Measurements from ENCODE around the gene WDR38.

Gene WDR38

GRCh38 chr9:124852829-124853531 lies at the start of gene WDR38:
Gene WDR38 (plus strand): TSS chr9:124853460. CDS start chr9:124853532, 72 bp downstream.
- peak; percentile 86 for DNase-seq

DNA sequence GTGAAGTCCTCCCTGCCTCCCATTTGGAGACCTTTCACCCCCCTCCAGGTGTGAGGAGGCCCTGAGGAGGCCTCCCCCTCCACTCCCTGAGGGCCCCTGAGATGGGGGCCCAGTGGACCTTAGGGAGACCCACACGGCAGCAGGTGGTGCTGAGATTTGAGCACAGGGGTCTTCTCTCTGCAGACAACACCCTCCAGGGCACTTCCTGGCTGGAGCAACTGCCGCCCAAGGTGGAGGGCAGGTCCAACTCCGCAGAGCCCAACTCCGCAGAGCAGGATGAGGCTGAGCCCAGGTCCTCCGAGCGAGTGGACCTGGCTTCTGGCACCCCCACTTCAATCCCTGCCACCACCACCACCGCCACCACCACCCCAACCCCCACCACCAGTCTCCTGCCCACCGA lies 49.3 kb upstream of the WDR38 start:
- DNase-seq: no peak

DNA sequence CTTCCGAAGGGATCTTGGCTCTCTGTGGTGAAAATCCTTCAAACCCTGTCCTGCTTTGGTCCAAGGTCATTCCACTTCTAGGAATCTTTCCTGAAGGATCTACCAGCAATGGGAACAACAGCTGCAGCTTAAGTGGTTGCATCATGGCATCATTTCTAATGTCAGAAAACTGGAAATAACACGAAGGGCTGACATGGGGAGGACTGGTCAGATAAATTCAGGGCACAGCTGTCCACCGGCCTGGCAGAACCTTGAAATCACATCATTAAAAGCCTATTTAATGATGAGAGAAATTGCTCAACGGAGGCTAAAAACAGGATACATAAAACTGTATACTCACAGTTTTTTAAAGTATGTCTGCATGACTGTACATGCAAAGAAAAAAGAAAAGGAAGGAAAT lies 48.1 kb upstream of the WDR38 start:
- no peak for DNase-seq

- DNase-seq: no peak
These were observed 44.9 kb upstream of the WDR38 start for GRCh38 chr9:124808246-124808956.

DNA sequence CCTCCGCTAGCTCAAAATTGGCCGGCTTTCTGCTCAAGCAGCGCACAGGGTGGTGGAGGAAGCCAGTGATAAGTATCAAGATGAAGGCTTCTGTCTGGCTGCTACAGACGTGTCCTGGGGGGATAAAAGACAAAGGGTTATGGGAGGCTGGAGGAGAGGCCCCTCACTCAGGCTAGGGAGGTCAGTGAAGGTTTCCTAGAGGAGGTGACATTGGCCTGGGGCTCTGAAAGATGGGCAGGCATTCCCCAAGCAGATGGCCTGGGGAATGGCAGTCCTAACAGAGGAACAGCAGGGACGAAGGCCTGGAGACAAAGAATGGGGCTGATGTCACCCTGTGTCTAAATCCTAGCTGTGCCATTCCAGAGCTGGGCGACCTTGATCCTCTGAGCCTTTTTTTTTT lies 44.0 kb upstream of the WDR38 start:
- no peak for DNase-seq

GRCh38 chr9:124809741-124810500 lies 43.3 kb upstream of the WDR38 start:
- no peak for DNase-seq

DNA sequence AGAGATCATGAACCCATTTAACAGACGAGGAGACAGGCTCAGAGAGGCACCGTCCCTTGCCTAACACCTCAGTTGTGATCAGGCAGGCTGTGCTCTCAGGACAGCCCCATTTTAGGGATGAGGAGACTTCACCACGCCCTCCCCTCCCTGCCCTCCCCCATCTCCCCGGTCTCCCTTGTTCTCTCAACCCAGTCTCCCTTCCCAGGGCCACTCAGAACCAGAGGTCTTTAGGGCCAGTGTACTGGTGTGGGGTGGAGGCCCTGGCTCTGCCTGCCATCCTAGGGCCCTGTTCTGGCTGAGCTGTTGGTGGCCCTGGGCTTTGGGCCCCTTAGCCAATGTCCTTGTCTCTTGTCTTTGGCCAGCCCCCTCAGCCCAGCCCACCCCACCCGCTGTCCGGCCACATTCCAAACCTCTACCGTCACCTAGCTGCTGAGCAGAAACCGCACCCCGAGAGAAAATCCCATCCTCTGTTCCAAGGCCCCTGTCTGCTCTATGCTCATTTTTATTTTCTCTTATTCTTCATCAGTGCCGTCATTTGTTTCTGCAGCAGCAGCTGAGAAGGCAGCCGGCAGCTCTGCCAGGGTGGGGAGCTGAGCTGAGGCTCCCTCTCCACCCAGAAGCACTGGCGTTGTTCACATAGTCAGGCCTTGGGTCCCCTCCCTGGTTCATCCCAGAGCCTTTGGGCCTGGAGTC lies 42.5 kb upstream of the WDR38 start:
- DNase-seq: no peak

GRCh38 chr9:124812441-124812876 lies 40.8 kb upstream of the WDR38 start:
- DNase-seq: no peak

DNA sequence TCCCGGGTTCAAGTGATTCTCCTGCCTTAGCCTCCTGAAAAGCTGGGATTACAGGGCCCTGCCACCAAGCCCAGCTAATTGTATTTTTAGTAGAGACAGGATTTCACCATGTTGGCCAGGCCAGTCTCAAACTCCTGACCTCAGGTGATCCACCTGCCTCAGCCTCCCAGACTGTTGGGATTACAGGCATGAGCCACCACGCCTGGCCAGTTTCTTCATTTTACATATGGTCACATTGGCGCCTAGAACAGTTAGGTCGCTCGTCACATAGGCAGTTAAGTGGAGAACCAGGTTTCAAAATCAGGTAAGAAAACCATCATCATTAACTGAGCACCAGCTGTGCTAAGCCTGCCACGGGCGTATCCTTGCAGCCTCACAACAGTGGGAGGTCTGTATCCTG lies 40.2 kb upstream of the WDR38 start:
- DNase-seq: no peak

GRCh38 chr9:124813501-124814163 lies 39.6 kb upstream of the WDR38 start:
- DNase-seq: no peak

GRCh38 chr9:124814164-124814535 lies 39.1 kb upstream of the WDR38 start:
- DNase-seq: no peak

- no peak for DNase-seq
These were observed 37.7 kb upstream of the WDR38 start for GRCh38 chr9:124815601-124816000.

DNA sequence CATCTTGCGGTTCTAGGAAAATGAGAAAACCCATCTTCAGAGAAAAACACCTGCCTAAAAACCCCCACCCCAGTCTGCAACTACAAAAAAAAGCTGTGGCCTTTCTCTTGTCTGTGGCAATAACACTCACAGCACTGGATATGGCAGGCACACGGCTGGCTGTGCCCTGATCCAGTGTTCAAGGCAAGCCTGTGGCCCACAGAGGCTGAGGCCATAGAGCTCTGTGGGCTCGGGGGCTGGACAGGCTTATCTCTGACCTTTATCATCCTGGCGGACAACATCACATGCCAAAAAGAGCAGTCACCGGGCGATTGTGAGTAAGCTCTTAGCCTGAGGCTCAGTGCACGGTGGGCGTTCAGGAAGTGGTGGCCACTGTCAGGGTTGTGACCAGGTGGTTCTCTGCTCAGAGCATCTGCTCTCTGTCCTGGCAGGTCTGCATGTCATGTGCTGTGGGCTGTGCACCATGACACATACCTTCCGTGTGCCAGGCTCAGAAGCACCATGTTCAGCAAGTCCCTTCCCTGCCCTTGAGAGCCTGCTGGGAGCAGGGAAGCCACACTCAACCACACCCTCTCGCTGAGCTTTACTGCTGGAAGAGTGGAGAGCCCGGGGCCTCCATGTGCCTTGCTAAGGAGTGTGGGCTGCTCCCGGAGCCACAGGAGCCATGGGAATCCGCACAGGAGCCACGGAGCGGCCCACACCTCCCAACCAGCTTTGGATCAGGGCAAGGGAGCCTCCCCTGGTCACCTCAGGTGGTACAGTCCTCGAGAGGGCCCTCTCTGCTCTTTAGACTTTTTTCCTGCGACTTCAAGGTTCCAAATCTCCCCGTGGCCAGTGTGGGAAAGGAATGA lies 34.6 kb upstream of the WDR38 start:
- DNase-seq: no peak

- no peak for DNase-seq
These were observed 32.3 kb upstream of the WDR38 start for GRCh38 chr9:124820698-124821623.

DNA sequence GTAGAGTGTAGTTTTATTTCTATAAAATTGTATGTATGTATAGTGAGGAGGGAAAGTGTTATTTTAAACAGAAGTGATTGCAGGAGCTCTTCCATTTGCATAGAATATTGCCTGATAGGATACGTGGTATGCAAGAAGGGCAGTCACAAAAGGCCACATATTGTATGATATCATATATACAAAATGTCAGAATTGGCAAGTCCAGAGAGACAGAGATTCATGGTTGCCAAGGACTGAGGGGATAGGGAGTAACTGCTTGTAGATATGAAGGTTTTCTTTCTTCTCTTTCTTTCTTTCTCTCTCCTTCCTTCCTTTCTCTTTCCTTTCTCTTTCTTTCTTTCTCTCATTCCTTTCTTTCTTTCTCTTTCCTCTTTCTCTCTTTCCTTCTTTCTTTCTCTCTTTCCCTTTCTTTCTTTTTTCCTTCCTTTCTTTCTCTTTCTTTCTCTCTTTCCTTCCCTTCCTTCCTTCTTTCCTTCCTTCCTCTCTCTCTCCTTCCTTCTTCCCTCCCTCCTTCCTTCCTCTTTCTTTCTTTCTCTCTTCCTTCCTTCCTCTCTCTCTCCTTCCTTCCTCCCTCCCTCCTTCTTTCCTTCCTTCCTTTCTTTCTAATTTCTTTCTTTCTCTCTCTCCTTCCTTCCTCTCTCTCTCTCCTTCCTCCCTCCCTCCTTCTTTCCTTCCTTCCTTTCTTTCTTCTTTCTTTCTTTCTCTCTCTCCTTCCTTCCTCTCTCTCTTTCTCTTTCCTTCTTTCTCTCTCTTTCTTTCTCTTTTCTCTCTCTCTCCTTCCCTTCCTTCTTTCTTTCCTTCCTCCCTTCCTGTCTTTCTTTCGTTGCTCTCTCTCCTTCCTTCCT lies 24.5 kb upstream of the WDR38 start:
- DNase-seq: no peak

DNA sequence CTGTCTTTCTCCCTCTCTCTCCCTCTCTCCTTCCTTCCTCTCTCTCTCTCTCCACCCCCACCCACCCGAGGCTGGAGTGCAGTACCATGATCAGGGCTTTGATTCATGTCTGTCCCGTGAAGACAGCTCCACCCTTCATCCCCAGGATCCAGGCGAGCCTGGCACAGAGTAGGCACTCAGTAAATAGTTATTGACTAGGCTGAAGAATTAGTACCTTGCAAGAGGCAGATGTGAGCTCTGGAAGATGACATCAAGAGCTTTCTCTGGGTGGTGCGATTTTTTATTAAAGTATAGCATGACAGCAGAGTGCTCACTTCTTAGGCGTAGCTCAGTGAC lies 24.0 kb upstream of the WDR38 start:
- no peak for DNase-seq

GRCh38 chr9:124830593-124830992 lies 22.7 kb upstream of the WDR38 start:
- no peak for DNase-seq

DNA sequence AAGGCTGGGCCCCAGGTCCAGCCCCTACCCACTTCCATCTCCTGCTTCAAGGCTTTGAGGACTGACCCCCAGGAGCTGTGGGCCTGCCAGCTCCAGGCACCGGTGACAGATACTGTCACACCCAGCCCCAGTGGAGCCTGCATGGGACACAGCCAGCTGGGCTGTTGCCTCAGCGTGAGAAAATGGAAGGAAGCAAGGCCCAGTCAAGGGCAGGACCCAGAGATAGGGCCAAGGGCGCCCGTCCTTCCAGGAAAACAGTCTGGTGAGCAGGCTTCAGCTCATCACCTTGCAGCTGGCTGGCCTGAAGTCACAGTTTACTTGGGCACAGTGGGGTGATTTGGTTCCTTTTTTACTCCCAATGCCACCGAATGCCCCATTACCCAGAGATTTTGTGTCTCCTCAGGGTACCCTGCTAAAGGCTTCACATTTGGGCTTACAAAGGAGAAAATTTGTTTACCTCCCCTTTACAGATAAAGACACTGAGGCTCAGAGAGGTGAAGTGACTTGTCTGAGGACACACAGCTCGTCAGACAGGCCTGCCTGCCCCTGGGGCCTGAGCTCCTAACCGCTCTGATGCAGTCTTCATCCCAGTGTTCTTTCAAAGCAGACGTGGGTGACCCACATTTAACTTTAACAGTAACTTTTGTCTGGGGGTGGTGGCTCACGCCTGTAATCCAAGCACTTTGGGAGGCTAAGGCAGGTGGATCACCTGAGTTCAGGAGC lies 21.5 kb upstream of the WDR38 start:
- DNase-seq: no peak

DNA sequence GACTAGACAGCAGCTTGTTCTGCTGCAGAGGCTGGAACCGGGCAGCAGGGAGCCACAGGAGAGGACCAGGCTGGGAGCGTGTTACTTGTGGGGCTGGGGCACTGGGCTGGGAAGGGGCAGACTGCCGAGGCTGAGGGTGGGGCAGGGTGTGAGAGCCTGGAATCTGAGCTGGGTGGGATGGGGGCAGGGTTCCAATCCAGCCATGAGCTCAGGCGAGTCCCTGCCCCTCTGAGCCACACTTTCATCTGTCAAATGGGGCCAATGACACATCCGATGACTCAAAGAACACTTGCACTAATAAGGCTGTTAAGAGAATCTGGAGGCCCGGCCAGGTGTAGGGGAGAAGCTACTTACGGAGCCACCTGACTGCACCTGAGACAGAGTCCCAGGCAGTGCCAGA lies 18.7 kb upstream of the WDR38 start:
- no peak for DNase-seq
